H1 (cell line): ENCODE measurements around the gene CCDC47. TPM values are rescaled to one million over a fixed set of nuclear protein-coding genes. Genes with fewer than 3 reads are reported as not detected.

Experiments used
- CTCF ChIA-PET: fragments of 300-600 bp; sonication (Branson Sonifier 250); formaldehyde crosslinking; loops from one replicate; lab custom pipeline; 2021; ENCODE audit not compliant: partially characterized antibody; lab: Charles Lee
- POLR2A ChIA-PET: fragments of 300-600 bp; sonication (Branson Sonifier 250); formaldehyde crosslinking; loops from one replicate; lab custom pipeline; 2021; ENCODE audit warnings: inconsistent platforms; ENCODE audit not compliant: partially characterized antibody; lab: Charles Lee
- DNase-seq, 2 experiments: peaks; one replicate each; pipeline versions ENCODE4 v3.0.0 to v3.0.0-alpha.2; 2010 to 2022; ENCODE audit warnings: low spot score in 2 of 2, low read depth in 1 of 2, mixed read lengths in 1 of 2
- FAIRE-seq: peaks from 2 replicates; lab custom pipeline; 2011; peaks lifted over from hg19 to GRCh38; lab: Jason Lieb, UNC
- H2AFZ ChIP-seq: 2 replicates; pipeline ENCODE4 v1.8.1; 2012; ENCODE audit warnings: low read length, inconsistent platforms
- H2AK5ac ChIP-seq: 2 replicates; pipeline ENCODE4 v1.6.1; 2013; ENCODE audit warnings: low read depth, low read length
- H2BK120ac ChIP-seq: replicated peaks from 2 replicates; pipeline ENCODE3; 2013; ENCODE audit warnings: low read depth, low read length, inconsistent platforms
- H2BK12ac ChIP-seq: 2 replicates; pipeline ENCODE4 v1.6.1; 2013; ENCODE audit warnings: low read depth, low read length
- H2BK15ac ChIP-seq: 2 replicates; pipeline ENCODE4 v1.6.1; 2013; ENCODE audit warnings: low read length
- H2BK20ac ChIP-seq: 2 replicates; pipeline ENCODE4 v1.6.1; 2013; ENCODE audit warnings: low read length
- H2BK5ac ChIP-seq: 2 replicates; pipeline ENCODE4 v1.6.1; 2013; ENCODE audit warnings: low read depth, low read length
- H3K14ac ChIP-seq: 2 replicates; pipeline ENCODE4 v1.6.1; 2013; ENCODE audit warnings: inconsistent platforms; ENCODE audit not compliant: insufficient read length
- H3K18ac ChIP-seq: 2 replicates; pipeline ENCODE4 v1.6.1; 2013; ENCODE audit warnings: low read length; ENCODE audit errors: extremely low read depth
- H3K23ac ChIP-seq: 2 replicates; pipeline ENCODE4 v1.6.1; 2013; ENCODE audit warnings: inconsistent platforms; ENCODE audit not compliant: insufficient read length
- H3K23me2 ChIP-seq: 2 replicates; pipeline ENCODE4 v1.6.1; 2013; ENCODE audit warnings: low read depth, low read length
- H3K27ac ChIP-seq: 2 replicates; pipeline ENCODE4 v1.6.1; 2011; ENCODE audit warnings: low read depth, low read length, inconsistent platforms
- H3K27me3 ChIP-seq, 4 experiments: replicated peaks in 1 of 4; 1 replicate in 1 of 4; 2 replicates in 3 of 4; pipeline versions ENCODE4 v1.6.1 to v1.8.1; 2011 to 2013; ENCODE audit warnings: low read length in 3 of 4, mild to moderate bottlenecking in 3 of 4, inconsistent platforms in 2 of 4, mixed read lengths in 2 of 4, moderate library complexity in 1 of 4; ENCODE audit not compliant: control insufficient read depth in 3 of 4, insufficient read depth in 3 of 4; ENCODE audit errors: extremely low read depth in 1 of 4
- H3K36me3 ChIP-seq, 4 experiments: 2 replicates each; pipeline versions ENCODE4 v1.6.1 to v1.8.1; 2011 to 2013; ENCODE audit warnings: mild to moderate bottlenecking in 4 of 4, low read length in 3 of 4, moderate library complexity in 2 of 4, control low read depth in 1 of 4, inconsistent platforms in 1 of 4; ENCODE audit not compliant: insufficient read depth in 4 of 4, control insufficient read depth in 2 of 4
- H3K4ac ChIP-seq: replicated peaks from 2 replicates; pipeline ENCODE3; 2013; ENCODE audit warnings: low read length, low read depth, mixed read lengths, inconsistent platforms; ENCODE audit not compliant: insufficient read length
- H3K4me1 ChIP-seq, 4 experiments: replicated peaks in 1 of 4; 1 replicate in 1 of 4; 2 replicates in 3 of 4; pipeline versions ENCODE4 v1.6.1 to v1.8.1; 2011 to 2013; ENCODE audit warnings: low read length in 3 of 4, inconsistent platforms in 2 of 4, mixed read lengths in 1 of 4; ENCODE audit not compliant: insufficient read depth in 4 of 4, control insufficient read depth in 3 of 4
- H3K4me2 ChIP-seq, 2 experiments: 2 replicates each; pipeline versions ENCODE4 v1.6.1 to v1.8.1; 2011 to 2013; ENCODE audit warnings: low read depth in 2 of 2, low read length in 2 of 2, control low read depth in 1 of 2, inconsistent platforms in 1 of 2, mild to moderate bottlenecking in 1 of 2; ENCODE audit not compliant: insufficient read depth in 1 of 2
- H3K4me3 ChIP-seq, 4 experiments: fragments of 200-600, 300-600 bp in 1 of 4; sonication (generic), shearing (Covaris generic), sonication (Bioruptor Twin) in 1 of 4; 2 replicates each; pipeline versions ENCODE4 v1.5.1 to v1.8.1; 2011 to 2016; ENCODE audit warnings: low read length in 4 of 4, low read depth in 3 of 4, control low read depth in 2 of 4, inconsistent platforms in 2 of 4, mild to moderate bottlenecking in 2 of 4, mixed read lengths in 1 of 4, moderate library complexity in 1 of 4; ENCODE audit not compliant: insufficient read depth in 2 of 4; ENCODE audit errors: extremely low read depth in 1 of 4
- H3K56ac ChIP-seq: replicated peaks from 2 replicates; pipeline ENCODE3; 2013; ENCODE audit warnings: low read depth, mild to moderate bottlenecking, mixed read lengths, low read length, inconsistent platforms; ENCODE audit not compliant: insufficient read length
- H3K79me1 ChIP-seq: 2 replicates; pipeline ENCODE4 v1.6.1; 2013; ENCODE audit warnings: low read depth, low read length, control low read depth
- H3K79me2 ChIP-seq, 2 experiments: 2 replicates each; pipeline versions ENCODE4 v1.6.1 to v1.8.1; 2012 to 2013; ENCODE audit warnings: low read length in 2 of 2, mild to moderate bottlenecking in 2 of 2, inconsistent platforms in 1 of 2; ENCODE audit not compliant: insufficient read depth in 2 of 2, control insufficient read depth in 1 of 2
- H3K9ac ChIP-seq, 4 experiments: replicated peaks in 1 of 4; 1 replicate in 1 of 4; 2 replicates in 3 of 4; pipeline versions ENCODE4 v1.6.1 to v1.8.1; 2011 to 2013; ENCODE audit warnings: low read depth in 3 of 4, low read length in 3 of 4, control low read depth in 2 of 4, mild to moderate bottlenecking in 2 of 4, moderate library complexity in 2 of 4, inconsistent platforms in 1 of 4; ENCODE audit errors: extremely low read depth in 1 of 4
- H3K9me3 ChIP-seq, 2 experiments: 2 replicates each; pipeline versions ENCODE4 v1.6.1 to v1.8.1; 2012 to 2013; ENCODE audit warnings: mild to moderate bottlenecking in 2 of 2, moderate library complexity in 2 of 2, control low read depth in 1 of 2, inconsistent platforms in 1 of 2, low read depth in 1 of 2, low read length in 1 of 2, mixed read lengths in 1 of 2; ENCODE audit not compliant: insufficient read depth in 2 of 2
- H4K20me1 ChIP-seq, 2 experiments: replicated peaks in 1 of 2; 2 replicates each; pipeline versions ENCODE3 to v1.8.1; 2011 to 2013; ENCODE audit warnings: inconsistent platforms in 2 of 2, low read length in 2 of 2, mild to moderate bottlenecking in 1 of 2; ENCODE audit not compliant: insufficient read depth in 2 of 2, control insufficient read depth in 1 of 2
- H4K5ac ChIP-seq: 2 replicates; pipeline ENCODE4 v1.6.1; 2013; ENCODE audit warnings: low read length, low read depth, mixed read lengths, inconsistent platforms; ENCODE audit not compliant: insufficient read length
- H4K8ac ChIP-seq: 2 replicates; pipeline ENCODE4 v1.8.0; 2013; ENCODE audit warnings: mild to moderate bottlenecking, moderate library complexity, low read length, inconsistent platforms; ENCODE audit not compliant: insufficient read depth; ENCODE audit errors: extremely low read depth
- H4K91ac ChIP-seq: replicated peaks from 2 replicates; pipeline ENCODE3; 2013; ENCODE audit warnings: low read length, mixed read lengths, inconsistent platforms; ENCODE audit not compliant: insufficient read length
- ASH2L ChIP-seq: fragments of 200-600, 300-600 bp; sonication (generic); IDR thresholded peaks from one replicate; pipeline ENCODE4 v1.7.1; 2017; ENCODE audit warnings: low read length
- PHF8 ChIP-seq: fragments of 200-600 bp; sonication (generic); conservative IDR thresholded peaks from 2 replicates; pipeline ENCODE4 v1.7.1; 2012; ENCODE audit warnings: low read depth, mild to moderate bottlenecking, inconsistent platforms, low read length, moderate library complexity
- POLR2A ChIP-seq, 2 experiments: IDR thresholded peaks; 1 replicate in 1 of 2; 2 replicates in 1 of 2; pipeline ENCODE4 v1.6.1; 2011; ENCODE audit warnings: low read depth in 2 of 2, low read length in 2 of 2, mild to moderate bottlenecking in 2 of 2; ENCODE audit errors: control extremely low read depth in 1 of 2
- POLR2AphosphoS5 ChIP-seq: IDR thresholded peaks from 2 replicates; pipeline ENCODE4 v1.6.1; 2011; ENCODE audit warnings: low read depth, low read length
- WGBS, 2 experiments: shearing (Covaris generic) in 1 of 2; methylation state at CpG; one replicate each; pipeline versions ENCODE4 v1.1.6 to v1.1.7; 2013 to 2015; ENCODE audit warnings: low lambda C conversion rate in 2 of 2, mixed read lengths in 2 of 2, inconsistent platforms in 1 of 2, low coverage in 1 of 2, missing lambda C conversion rate in 1 of 2; ENCODE audit not compliant: insufficient replicate concordance in 2 of 2, insufficient coverage in 1 of 2, insufficient read length in 1 of 2; ENCODE audit errors: extremely low coverage in 1 of 2, missing lambda C conversion rate in 1 of 2; 5-methylcytosine and 5-hydroxymethylcytosine counted together
- polyA plus RNA-seq, 7 experiments: library from polyadenylated mRNA; depleted of rRNA in 3 of 7; stranded (reverse) in 5 of 7; unstranded in 2 of 7; fragments of >200 nt in 5 of 7; fragments of 200-250 nt in 2 of 7; gene quantifications; 1 replicate in 5 of 7; 2 replicates in 1 of 7; 4 replicates in 1 of 7; pipeline versions ENCODE4 v1.2.1 to v1.2.3, GENCODE V29; 2011 to 2013; ENCODE audit warnings: missing spikeins in 2 of 7, mixed read lengths in 2 of 7
- total RNA-seq: library from RNA; stranded (reverse); fragmentation: NEBNext Ultra II Directional; extraction: Animal tissue kit (Norgen Biotek cat#: 25700); gene quantifications from 2 replicates; pipeline ENCODE4 v1.2.1, GENCODE V29; 2021

The CCDC47 gene
- total and polyA plus RNA-seq, 2 of the 8 experiments (the other 6 are each of a cell fraction or from before 2014, with no cell fraction given), result 21.2 to 83.1 TPM

DNA sequence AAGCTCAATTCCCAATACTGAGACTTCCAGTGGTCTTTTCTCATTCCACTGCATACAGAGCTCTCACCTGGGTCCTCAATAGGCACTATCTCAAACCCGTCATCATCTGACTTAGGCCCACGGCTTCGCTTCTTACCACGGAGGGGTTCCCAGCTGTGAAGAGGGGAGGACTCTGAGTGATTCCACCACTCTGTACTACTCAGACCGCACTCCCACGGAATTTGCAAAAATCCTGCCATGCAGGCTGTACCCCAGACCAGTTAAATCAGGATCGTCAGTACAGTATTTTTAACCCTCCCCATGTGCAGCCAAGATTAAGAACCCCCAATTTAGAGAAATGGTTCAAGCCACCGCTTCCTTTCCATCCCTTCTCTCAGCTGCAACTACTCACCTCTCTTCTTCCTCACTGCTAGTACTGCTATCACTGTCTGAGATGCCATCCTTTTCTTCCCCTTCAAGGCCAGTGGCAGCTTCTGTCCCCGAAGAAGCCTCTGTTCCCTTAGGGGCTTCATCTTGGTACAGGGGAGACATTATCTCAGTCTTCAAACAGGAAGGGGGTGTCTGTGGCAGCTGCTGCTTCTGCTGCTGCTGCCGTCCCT, 47.7 kb upstream of the CCDC47 start:
- 95% methylated on average over 10 of the region's 10 CpGs; no CpG with 5 or more reads in 1 of the 2 experiments for WGBS, 2 experiments

More for the DNA sequence above, 47.7 kb upstream of the CCDC47 start:
- H4K91ac ChIP-seq, result no peak overlapping the region
- H4K20me1 ChIP-seq, result peaks cover 6 to 30% of the 10 kb centered on the region in 2 experiments
- no peak overlapping the region for H4K5ac ChIP-seq
- ChIA-PET POLR2A (interaction anchor here (0.7 to 32.3 kb wide), 7 partner anchors 1 to 79 kb away, joined by 3 to 593 read pairs (median 4); partner anchors contain the start of genes CCDC47, DDX42, FTSJ3 and PSMC5), CTCF (interaction anchor here (1.1 to 7.5 kb wide), 4 partner anchors 12 to 39 kb away, joined by 3 to 61 read pairs (median 8); no protein-coding TSS in a partner anchor)
- no peak overlapping the region for H2BK5ac ChIP-seq
- H3K9me3 ChIP-seq, result no peaks in the 10 kb centered on the region
- H3K4me3 ChIP-seq, result no peak overlapping the region
- no peak overlapping the region for H2BK20ac ChIP-seq
- no peak overlapping the region for H2AFZ ChIP-seq
- no peak overlapping the region for H3K27ac ChIP-seq
- no peak overlapping the region for H2BK12ac ChIP-seq
- no peak overlapping the region for H3K23ac ChIP-seq
- H3K23me2 ChIP-seq, result peaks cover under 1% of the 10 kb centered on the region
- H3K4ac ChIP-seq, result no peak overlapping the region
- no peak overlapping the region for H3K4me2 ChIP-seq
- H3K56ac ChIP-seq, result no peak overlapping the region
- no peak overlapping the region for H2AK5ac ChIP-seq
- H4K8ac ChIP-seq, result no peak overlapping the region
- no peaks in the 10 kb centered on the region for H3K27me3 ChIP-seq
- H3K4me1 ChIP-seq, result no peaks in the 10 kb centered on the region
- H2BK120ac ChIP-seq, result no peak overlapping the region
- no peak overlapping the region for H3K14ac ChIP-seq
- H3K18ac ChIP-seq, result no peak overlapping the region
- TF ChIP-seq PHF8 (no peak), POLR2A (IDR thresholded peaks at IDR 0.05; ENCODE audit: control extremely low read depth in 1 of 2, low read depth in 2 of 2, low read length in 2 of 2) (peak in 1 of 2 experiments; percentile 54; a peak in 1 of 3 replicates), POLR2AphosphoS5 (peak; percentile 62), ASH2L (no peak)
- TF ChIP-seq, all 59 proteins: peak for 2
- no peak overlapping the region for H2BK15ac ChIP-seq
- H3K36me3 ChIP-seq, result peaks cover 65 to 94% (median 90%) of the 10 kb centered on the region in 4 experiments
- H3K79me1 ChIP-seq, result peaks cover 6% of the 10 kb centered on the region
- DNase-seq (no peak), FAIRE-seq (no peak)
- peaks cover 0 to 10% of the 10 kb centered on the region in 2 experiments; a peak in 2 of 4 replicates for H3K79me2 ChIP-seq
- no peak overlapping the region for H3K9ac ChIP-seq
